NCI-H187 treated with DMSO at 0.1 percent for 48 hours (cell line): ENCODE results near the gene ELK3.

Source experiments
- DNase-seq: peaks from one replicate; lab custom pipeline; 2025; lab: John Stamatoyannopoulos, UW

ELK3 gene

DNA sequence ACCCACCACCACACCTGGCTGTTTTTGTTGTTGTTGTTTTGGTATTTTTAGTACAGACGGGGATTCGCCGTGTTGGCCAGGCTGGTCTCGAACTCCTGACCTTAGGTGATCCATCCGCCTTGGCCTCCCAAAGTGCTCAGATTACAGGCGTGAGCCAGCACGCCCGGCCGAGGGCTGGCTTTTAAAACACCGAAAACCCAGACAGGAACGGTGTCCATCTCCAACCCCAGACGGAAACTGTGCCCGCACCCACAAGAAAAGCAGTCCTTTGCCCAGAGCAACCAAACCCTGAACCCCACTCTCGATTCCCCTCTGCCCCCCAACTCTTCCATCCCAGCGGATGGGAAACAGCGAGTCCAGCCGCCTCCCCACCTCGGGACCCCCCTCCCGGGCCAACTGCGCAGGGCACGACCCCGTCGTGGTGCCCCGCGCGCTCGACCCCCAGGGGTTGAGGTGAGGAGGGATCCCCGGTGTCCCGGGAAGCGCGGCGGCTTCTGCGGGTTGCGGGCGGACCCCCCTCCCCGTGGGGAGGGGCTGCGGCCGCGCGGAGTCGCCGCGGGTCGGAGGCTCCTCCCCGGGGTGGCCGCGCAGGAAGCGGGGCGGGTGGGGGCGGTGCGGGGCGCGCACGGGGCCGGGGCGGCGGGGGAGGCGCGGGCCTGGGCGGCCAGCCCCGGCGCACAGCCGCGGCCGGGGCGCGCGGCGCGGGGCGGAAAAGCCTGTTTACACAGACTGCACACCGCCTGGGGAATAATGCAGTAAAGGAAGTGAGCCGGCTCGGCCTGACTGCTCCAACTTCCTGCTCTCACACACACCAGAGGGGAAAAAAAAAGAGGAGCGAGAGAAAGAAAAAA is at the start of gene ELK3:
TSS of gene ELK3 (plus strand) at position 651 of the 851 bp plus-strand sequence.
- DNase-seq = no peak

DNA sequence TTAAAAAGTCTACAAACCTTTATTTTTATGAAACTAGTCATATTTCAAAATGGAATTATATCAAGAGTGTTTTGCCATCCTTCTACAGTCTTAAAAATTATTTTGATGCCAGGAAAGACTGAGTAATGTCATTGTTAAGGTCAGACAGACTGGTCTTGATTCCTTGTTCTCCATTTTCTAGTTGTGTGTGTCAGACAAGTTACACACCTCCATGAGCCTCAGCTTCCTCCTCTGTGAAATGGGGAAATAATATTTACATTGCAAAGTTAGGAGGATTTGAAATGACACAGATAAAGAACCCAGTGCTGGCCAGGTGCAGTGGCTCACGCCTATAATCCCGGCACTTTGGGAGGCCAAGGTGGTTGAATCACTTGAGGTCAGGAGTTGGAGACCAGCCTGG is 47.4 kb upstream of the ELK3 start:
- no peak for DNase-seq

DNA sequence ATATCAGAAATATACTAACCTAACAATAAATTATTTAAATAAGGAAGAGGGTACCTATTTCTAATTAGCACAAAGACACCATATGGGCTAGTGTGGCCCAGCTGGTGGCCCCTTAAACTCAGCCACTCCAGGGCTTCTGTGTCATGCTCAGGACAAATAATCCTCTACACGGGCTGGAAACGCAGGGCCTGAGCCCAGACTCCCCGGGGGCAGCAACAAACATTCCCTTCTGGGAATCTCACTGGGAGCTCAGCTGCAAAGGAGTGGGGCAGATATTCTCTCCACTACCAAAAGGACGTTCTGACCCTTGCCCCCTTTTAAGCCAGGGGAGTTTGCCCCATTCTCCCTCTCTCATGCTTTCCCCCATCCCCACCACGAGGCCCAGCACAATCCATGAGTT is 43.7 kb upstream of the ELK3 start:
- DNase-seq = no peak

DNA sequence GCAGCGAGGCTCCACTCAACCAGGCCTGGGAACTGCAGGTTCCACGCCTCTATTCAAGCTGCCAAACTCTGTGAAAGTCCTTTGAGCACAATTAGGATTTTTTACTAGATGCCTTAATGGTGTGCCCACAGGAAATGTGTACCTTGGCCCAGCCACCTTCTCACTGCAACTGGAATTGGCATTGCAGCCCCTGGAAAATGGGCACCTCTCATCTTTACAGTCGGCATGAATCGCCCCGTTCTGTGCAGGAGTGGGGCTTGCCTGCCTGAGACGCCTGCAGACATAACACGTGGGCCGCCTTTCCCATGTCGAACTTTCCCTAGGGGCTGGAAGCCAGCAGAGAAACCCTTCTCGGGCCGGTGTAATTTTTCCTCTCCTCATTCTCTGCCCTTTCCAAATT is 42.0 kb upstream of the ELK3 start:
- DNase-seq = no peak

DNA sequence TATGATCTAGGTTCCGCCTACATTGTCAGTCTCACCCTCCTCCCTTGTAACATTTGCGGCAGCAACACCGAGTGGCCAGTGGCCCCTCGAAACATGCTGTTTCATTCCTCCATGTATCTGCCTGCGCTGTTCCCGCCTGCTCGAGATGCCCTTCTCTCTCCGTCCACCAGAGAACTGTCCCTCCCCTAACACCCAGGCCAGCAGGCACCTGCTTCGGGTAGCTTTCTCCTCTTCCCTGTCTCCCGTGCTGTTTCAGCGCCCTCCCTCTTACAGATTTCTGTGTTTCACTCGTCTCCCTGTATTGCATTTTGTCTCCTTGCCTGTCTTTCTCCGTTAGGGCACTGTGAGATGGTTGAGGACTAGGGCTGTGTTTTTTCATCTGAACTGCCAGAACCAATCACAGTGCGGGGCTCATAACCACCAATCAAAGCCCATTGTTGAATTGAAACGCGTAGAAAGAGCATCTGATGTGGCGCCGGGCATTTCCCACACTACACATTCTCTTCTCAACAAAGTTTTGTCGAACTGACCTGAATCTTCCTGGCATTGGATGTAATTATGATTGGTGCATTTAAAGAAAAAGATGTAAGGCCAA is 40.9 kb upstream of the ELK3 start:
- no peak for DNase-seq

DNA sequence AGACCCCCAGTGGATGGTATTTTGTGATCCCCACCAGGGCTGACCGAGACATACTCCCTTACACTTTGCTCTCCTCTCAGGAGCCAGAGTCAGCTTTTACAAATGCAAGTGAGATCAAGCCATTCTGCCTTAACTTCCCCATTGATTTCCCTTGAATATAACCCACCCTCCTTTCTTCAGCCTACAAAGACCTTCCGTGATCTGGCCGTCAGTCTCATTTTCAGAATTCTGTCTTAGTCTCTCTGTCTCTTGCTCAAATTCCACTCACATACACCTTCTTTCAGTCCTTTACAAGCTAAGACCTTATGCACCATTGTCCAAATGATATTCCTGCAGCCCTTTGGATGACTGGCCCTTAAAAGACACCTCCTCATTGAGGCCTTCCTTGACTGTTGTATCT is 39.0 kb upstream of the ELK3 start:
- no peak for DNase-seq

DNA sequence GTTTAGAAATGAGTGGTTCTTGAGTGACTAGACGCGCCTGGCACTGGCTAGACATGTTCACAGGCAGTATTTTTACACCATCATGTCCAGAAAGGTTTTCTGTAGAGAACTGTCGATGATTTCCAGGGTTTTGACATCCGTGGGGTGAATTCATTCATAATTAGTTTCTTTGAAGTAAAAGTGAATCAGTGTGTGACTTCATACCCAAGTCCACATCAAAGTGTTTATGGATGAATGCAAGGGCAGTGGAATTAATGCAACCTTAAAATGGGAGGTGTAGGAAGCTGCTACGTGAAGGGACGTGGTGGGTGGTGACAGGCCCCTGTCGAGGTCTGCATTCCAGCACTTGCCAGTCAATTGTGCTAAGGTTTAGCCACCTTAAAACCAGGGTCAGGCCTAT is 38.4 kb upstream of the ELK3 start:
- no peak for DNase-seq

DNA sequence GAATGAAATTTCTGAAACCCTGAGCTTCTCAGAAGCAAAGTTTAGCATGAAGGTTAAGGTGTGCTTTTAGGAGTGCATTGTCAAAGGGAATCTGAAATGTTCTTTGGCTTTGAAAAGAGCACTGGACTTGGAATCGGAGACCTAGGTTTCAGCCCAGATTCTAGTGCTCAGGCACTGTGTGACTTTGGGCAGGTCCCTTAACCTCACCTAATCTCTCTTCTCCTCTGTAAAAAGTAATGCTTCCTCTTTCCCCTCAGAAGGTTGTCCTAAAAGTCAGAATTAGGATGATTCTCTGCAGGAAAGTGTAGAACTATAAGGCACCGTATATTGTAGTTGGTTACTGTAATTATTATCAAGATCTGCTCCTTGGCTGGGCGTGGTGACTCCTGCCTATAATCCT is 38.0 kb upstream of the ELK3 start:
- DNase-seq = no peak

DNA sequence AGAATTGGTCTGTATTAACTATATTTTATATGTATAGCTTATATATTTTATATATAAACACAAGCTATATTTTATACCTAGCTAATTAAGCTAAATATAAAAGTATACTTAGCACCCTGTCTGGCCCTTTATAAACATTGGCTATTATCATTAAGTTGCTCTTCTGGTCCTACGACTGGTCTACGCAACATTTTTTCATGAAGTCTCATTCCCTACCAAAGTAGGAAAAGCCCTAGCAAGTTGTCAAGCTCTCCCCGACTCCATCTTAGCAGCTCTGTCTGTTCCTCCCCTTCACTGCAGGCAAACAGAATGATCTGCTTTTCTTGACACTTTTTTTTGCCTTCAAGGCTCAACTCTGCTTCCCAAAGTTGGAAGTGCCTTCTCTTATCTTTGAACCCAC is 36.7 kb upstream of the ELK3 start:
- DNase-seq = no peak

DNA sequence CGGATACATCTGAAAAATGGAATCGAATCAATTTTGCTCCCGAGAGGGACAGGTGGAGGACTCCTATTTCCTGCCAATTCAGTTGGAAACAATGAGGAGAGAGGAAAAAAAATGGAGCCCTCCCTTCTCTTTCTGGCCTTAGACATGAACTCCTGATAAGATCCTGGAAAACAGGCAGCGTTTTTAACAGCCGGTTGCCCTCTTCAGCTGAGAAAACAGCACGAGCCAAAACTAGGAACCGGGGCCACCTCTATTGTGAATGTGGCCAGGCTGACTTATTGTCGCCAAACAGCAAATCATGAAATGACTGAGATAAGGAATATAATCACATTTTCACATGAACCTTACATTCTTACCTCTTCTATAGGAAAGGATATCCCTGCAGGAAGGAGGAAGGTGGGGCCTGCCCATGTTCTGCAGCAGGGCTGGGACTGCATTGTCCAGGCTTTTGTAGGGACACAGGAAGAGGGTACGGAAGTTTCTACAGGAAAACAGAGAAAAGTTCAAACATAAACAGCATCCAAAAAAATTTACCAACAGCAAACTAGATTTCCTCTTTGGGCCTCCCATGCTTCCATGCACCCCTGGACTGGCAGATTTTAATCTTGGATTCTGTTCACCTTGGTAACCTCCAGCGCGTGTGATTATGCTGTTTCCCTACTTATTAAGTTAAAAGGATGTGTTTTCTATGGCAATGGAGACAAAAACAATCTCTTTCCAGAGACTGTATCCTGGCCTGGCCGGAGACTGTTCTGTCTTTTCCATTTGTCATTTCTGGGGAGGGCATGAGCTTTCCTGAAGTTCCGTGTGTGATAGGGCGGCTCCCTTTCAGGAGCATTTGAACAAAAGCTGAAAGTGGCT is 29.0 kb upstream of the ELK3 start:
- no peak for DNase-seq

DNA sequence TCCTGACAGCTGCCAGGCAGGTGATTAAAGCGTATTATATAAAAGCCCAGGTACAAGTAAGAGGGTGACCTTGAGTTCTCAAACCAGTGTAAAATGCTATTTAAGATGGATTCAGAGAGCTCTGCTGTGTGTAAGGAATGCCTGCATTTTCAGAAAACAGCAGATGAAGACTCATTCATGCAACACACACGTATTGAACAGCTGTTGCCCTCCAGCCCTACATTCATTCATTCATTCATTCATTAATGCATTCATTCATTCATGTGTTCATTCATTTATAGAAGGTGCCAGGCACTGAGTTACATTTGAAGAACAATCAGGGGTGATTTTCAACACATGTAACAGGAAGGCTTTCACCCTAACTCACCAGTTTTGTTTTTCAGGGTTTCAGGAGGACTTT is 27.4 kb upstream of the ELK3 start:
- no peak for DNase-seq

DNA sequence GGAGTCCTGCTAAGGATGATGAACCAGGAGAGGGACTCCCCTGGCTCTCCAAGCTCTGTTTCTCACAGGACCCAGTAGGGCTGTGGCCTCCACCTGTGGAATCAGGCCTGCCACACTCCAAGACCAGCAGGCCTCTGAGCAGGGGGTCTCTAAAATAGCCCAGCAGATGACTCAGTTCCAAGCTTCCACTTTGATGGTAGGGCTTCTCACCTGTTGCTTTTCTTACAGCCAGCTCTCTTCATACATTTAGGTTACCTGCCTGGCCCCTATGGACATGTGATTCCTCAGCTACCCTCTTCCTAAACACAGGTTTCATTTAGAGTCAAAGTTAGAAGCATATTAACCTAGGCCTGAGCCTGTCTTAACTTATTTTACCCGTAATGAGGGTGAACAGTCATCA is 26.7 kb upstream of the ELK3 start:
- DNase-seq = no peak

DNA sequence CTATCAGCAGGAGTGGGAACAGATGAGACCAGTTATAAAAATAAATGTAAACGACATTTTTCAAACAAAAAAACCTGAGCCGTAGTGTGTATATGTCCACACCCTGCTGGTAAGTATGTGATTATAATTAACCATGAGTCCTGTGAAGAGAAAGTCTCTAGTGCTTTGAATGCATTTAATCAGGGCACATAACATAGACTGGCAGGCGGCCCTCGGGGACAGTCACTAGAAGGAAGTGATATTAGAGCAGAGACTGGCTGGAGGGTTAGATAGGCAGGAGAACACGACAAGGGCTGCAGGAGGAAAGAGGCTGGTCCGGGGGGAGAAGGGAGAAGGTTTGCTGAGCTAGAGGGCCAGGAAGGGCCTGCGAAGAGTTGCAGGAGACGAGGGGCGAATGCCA is 23.8 kb upstream of the ELK3 start:
- no peak for DNase-seq

DNA sequence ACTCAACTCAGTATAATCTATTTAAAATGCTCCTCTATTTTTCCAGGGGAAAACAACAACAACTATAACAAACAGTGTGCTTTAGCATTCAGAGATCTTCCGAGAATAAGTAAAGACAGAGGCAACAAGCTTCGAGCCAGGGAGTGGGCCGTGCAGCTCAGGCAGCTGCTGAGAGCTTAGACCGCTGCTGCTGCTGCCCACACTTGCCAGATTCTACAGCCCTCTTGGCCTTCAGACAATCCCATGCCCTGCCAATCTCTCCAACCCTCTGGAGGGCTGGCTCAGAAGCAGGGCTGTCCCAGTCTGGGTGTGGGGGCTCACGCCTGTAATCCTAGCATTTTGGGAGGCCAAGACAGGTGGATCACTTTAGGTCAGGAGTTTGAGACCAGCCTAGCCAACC is 23.4 kb upstream of the ELK3 start:
- no peak for DNase-seq

DNA sequence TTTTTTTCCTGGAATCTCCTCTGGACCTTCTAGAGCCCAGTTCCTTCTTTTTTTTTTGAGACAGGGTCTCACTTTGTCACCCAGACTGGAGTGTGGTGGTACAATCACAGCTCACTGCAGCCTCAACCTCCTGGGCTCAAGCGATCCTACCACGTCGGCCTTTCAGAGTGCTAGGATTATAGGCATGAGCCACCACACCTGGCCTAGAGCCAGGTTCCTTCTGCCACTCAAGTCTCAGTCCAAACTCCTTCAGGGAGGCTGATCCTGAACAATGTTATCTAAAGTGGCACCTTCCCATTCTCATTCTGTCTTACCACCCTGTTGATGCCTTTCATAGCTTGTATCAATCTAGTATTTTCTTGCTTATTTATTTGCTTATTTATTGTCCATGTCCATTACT is 22.3 kb upstream of the ELK3 start:
- DNase-seq = no peak

DNA sequence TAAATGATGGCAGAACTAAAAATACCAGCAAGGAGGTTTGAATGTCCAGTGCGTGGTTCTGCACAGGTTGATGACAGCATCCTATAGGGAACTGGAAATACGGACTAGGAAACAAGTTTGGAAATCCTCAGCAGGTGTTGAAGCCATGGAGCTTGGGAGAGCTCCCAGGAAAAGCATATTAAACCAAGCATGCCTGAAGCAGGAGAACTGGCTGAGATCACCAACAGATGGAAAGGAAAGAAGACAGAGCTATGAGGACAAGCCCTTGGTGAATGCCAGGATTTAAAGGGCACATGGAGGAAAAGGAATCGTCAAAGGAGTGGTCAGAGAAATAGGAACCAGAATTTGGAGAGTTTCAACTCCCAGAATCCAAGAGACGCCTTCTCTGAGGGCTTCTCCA is 21.2 kb upstream of the ELK3 start:
- DNase-seq = no peak

DNA sequence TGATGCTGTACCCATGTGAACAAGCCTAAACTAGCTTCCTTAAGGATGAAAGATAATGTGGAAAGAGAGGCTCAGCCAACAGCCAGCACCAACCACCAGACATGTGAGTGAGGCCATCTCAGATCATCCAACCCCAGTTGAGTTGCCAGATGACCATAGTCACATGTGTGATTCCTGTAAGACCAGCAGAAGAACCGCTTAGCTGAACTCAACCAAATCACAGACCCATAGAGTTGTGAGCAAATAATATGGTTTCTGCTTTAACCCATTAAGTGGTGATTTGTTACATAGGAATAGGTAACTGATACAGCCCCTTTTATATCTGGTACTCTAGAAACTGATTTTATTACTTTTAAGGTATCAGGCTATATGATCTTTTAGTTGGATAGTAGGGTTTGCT is 17.6 kb upstream of the ELK3 start:
- no peak for DNase-seq

DNA sequence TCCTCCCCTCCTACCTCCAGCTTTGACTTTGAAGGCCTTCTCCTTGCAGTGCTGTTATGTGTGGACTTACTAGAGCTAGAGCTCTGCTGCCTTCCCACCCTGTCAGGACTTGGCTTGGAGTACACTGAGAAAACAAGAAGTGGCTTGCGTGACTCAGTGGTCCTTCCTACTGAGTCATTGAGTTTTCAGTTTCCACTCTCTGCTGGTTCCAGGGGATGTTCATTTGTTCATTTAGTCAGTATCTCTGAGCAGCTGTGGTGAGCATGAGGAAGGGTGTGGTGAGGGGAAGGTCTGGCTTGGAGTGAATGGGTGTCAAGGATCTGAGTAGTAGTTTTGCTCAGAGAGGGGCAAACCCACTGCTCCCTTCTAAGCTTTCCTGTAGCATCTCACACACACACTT is 17.2 kb upstream of the ELK3 start:
- no peak for DNase-seq

DNA sequence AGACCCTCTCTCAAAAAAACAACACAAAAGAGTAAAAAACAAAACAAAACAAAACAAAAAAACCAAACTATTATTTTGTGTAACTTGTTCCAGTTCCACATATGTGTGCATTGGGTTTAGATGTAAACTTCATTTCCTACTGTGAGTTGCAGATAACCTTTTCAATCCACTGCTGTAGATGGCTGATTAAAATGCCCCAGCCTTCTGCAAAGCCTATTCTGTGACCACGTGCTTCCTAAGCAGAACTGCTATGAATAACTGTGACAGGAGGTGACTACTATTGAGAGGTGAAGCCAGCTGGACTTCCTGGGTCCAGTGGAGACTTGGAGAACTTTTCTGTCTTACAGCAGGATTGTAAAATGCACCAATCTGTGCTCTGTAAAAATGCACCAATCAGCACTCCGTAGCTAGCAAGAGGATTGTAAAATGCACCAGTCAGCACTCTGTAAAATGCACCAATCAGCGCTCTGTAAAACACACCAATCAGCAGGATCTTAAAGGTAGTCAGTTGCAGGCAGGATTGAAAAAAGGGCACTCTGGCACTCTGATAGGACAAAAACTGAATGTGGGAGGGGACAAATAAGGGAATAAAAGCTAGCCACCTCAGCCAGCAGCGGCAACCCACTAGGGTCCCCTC is 10.3 kb upstream of the ELK3 start:
- DNase-seq = no peak

DNA sequence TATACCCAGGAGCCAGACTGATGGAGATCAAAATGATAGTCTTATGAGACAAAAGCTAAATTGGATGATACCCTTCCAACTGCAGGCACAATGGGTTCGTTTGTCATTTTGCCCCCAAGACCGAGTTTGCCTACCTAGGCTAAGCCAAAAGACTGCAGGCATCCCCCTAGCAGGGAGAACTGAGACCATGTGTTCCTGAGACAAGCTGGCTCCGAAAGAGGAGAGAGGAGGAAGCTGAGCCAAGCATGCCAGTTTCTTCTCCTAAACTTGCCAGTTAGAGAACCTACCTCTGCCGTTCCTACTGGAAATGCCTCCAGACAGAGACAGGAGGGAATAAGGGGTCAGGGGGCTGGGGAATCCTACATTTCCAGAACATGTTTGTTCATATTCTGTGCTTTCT is 8.3 kb upstream of the ELK3 start:
- no peak for DNase-seq

DNA sequence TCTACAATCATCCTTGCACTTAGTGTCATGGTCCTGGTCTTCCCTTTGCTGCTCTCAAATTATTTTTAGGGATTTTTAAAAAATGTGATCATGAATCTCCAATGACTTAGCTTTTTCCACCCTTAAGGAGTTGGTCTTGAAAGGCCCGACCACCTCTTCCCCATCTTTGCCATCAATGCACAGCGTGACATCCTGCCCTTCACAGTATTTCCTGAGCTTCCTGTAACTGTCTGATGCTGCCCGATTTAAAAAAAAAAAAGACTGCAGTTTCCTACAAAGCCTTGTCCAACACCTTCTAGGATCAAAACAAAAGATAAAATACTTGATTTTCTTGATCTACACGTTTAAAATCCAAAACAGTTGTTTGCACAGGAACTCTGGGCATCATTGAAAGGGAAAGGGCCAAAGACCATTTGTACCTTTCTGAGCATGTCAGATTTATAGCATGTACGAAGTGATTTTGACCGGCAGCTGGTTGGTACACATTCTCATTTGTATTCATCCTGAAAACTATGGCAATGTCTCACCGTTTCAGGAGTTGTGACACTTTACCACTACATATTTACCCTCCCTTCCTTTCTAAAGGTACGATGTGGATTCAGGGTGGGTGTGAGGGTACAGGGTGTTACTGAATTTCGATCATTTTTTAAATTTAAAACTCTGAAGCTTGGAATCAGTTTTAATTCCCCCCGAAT is 7.4 kb upstream of the ELK3 start:
- no peak for DNase-seq

DNA sequence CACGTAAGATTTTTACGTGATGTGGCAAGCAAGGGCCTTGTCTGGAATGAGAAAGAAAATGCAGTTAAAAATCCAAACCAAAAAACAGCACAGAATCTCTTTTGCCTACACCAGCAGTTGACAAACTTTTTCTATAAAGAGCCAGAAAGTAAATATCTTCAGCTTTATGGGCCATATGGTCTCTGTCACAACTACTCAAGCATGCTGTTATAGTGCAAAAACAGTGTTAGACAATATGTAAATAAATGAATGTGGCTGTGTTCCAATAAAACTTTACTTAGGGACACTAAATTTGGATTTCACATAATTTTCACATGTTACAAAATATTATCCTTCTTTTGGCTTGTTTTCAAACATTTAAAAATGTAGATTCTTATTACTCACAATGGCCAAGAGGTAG is 6.2 kb upstream of the ELK3 start:
- no peak for DNase-seq
